Measurements from ENCODE around the gene SBF2. TPM values are rescaled to one million over a fixed set of nuclear protein-coding genes. Genes with fewer than 3 reads are reported as not detected.

Gene SBF2
- total and polyA plus RNA-seq, 4 donors = 50.3 to 74.2 (median 61.3) TPM

DNA sequence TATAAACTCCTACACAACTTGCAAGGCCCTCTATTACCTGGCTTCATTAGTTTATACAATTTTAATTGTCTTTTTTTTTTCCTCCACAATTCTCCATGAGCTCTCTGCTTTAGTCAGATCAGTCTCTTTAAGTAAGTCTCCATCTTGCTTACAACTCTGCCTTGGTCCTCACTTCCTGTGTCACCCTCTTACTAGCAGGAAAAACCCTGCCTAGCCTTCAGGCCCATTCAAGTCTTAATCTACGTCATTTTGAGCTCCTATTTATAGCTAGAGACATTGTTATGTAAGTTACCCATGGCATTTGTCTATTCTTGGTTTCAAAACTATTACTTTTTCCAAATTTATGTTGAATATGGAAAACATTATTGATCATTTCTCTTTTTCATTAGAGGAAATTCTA, 177.4 kb downstream of the SBF2 start:
- no CpG with 5 or more reads among the region's 1 CpG for WGBS (ENCODE audit: insufficient coverage)
- no peaks in the 10 kb centered on the region for H3K27me3 ChIP-seq (ENCODE audit: control insufficient read depth, insufficient read depth, low read length)
- no peak for DNase-seq (ENCODE audit: low read depth in 4 of 6, low spot score in 6 of 6)

DNA sequence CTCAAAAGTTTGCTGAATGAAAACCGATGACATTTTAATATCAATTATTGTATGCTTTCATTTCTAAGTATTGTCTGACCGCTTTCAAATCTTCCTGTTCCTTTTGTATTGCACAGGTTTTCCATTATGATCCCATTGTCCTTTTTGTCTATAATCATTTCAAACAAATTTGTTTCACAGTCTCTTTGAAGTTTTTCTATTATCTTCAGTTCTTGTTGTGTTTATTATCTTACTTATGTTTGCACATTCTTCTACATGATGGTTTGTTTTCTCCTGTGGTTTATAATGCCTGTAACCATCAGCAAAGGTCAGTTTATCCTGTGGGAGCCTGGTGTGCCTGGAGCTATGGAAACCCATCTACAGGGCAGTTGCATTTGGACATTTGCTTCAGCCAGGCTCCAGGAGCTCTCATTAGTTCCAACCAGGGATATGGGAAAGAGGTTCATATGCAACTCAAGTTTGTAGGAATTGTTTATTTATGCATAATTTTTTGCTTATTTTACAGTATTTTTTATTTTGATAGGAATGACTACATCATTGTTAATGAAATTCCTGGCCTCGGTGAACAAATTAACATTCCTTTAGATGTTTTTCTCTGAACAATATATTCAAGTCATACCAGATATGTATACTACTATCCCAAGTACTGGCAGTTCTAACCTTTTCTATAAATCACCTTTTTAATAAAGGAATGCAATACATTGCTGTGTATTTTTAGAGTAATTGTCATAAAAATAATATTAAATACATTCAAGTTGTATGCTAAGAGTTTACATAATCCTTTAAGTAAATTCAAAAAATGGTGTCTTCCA, 179.2 kb downstream of the SBF2 start:
- no peak for DNase-seq (ENCODE audit: low read depth in 4 of 6, low spot score in 6 of 6)
- peaks cover 2% of the 10 kb centered on the region for H3K9me3 ChIP-seq (ENCODE audit: control insufficient read depth, insufficient read depth, low read length)
- no peak overlapping the region for H3K4me3 ChIP-seq (ENCODE audit: low read depth, low read length)
- no peak overlapping the region for H3K27ac ChIP-seq (ENCODE audit: low read depth, low read length)
- no CpG with 5 or more reads among the region's 3 CpGs for WGBS (ENCODE audit: insufficient coverage)
- H3K4me1 ChIP-seq (ENCODE audit: control insufficient read depth, insufficient read depth, low read length) = no peaks in the 10 kb centered on the region
- no peaks in the 10 kb centered on the region for H3K36me3 ChIP-seq (ENCODE audit: control insufficient read depth, insufficient read depth, low read length)
- no peaks in the 10 kb centered on the region for H3K27me3 ChIP-seq (ENCODE audit: control insufficient read depth, insufficient read depth, low read length)

More for the DNA sequence above, 177.4 kb downstream of the SBF2 start:
- Histone ChIP-seq H3K4me3 (ENCODE audit: low read depth, low read length) (no peak overlapping the region), H3K36me3 (ENCODE audit: control insufficient read depth, insufficient read depth, low read length) (no peaks in the 10 kb centered on the region), H3K9me3 (ENCODE audit: control insufficient read depth, insufficient read depth, low read length) (peaks cover 2% of the 10 kb centered on the region), H3K27ac (ENCODE audit: low read depth, low read length) (no peak overlapping the region), H3K4me1 (ENCODE audit: control insufficient read depth, insufficient read depth, low read length) (no peaks in the 10 kb centered on the region)

- DNase-seq (ENCODE audit: low read depth in 4 of 6, low spot score in 6 of 6) = no peak
- H3K27me3 ChIP-seq (ENCODE audit: control insufficient read depth, insufficient read depth, low read length) = no peaks in the 10 kb centered on the region
- H3K9me3 ChIP-seq (ENCODE audit: control insufficient read depth, insufficient read depth, low read length) = peaks cover 2% of the 10 kb centered on the region
- H3K4me1 ChIP-seq (ENCODE audit: control insufficient read depth, insufficient read depth, low read length) = no peaks in the 10 kb centered on the region
- H3K27ac ChIP-seq (ENCODE audit: low read depth, low read length) = no peak overlapping the region
- H3K36me3 ChIP-seq (ENCODE audit: control insufficient read depth, insufficient read depth, low read length) = no peaks in the 10 kb centered on the region
- no peak overlapping the region for H3K4me3 ChIP-seq (ENCODE audit: low read depth, low read length)
Measured at GRCh38 chr11:10113852-10114251, 180.2 kb downstream of the SBF2 start.

DNA sequence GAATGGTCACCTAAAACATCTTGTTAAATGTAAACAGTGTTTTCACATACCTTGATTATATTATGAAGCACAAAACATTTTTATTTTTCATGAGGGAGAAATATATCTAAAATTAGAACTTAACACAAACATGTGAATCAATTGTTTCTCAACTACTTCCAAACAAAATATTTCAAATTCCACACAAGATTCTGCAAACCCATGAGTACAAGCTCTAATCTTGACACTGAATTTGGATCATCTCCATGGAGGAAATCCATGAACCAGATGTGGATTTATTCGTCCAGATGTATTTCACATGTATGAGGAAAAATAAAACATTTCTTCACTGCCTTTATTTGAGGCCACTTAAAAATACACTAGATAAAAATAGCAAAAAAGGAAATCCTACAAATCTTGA, 184.2 kb downstream of the SBF2 start:
- no CpG with 5 or more reads among the region's 1 CpG for WGBS (ENCODE audit: insufficient coverage)
- H3K4me3 ChIP-seq (ENCODE audit: low read depth, low read length) = no peak overlapping the region
- H3K27me3 ChIP-seq (ENCODE audit: control insufficient read depth, insufficient read depth, low read length) = no peaks in the 10 kb centered on the region
- H3K27ac ChIP-seq (ENCODE audit: low read depth, low read length) = no peak overlapping the region
- H3K4me1 ChIP-seq (ENCODE audit: control insufficient read depth, insufficient read depth, low read length) = no peaks in the 10 kb centered on the region
- H3K36me3 ChIP-seq (ENCODE audit: control insufficient read depth, insufficient read depth, low read length) = no peaks in the 10 kb centered on the region
- peak in 1 of 6 donors; percentile 28 for DNase-seq (ENCODE audit: low read depth in 4 of 6, low spot score in 6 of 6)
- peaks cover 2% of the 10 kb centered on the region for H3K9me3 ChIP-seq (ENCODE audit: control insufficient read depth, insufficient read depth, low read length)

DNA sequence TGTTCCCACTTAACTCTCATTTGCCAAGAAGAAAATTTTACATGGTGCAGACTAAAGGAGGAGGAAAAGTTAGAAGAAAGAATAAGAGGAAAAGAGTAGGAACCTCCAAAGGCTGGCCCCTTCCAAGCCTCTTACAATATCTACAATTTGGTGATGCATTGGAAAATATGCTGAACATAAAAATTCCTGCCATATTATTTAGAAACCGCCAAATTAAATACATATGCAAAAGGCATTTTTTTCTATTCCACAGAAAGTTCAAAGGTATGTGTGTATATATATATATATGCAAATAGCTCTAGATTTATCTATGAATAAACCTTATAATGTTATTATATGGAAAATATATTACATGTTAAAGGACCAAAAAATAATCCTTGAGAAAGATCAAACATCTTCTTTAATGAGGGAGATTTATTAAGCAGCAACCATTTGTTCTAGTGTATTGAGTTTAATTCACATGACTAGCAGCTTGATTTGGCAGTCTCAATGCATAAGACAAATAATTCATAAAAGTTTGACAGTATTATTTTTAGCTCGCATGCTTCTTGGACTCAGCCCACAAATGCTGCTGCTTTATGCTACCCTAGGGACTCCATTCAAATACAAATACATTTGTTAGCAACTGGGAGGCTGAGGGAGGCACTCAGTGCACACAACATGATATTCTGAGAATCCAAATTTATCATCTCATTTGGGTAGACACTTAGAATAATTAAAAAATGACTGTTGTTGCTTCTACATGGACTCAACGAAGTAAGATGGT, 184.9 kb downstream of the SBF2 start:
- Histone ChIP-seq H3K9me3 (ENCODE audit: control insufficient read depth, insufficient read depth, low read length) (peaks cover 2% of the 10 kb centered on the region), H3K4me1 (ENCODE audit: control insufficient read depth, insufficient read depth, low read length) (no peaks in the 10 kb centered on the region), H3K4me3 (ENCODE audit: low read depth, low read length) (no peak overlapping the region), H3K27me3 (ENCODE audit: control insufficient read depth, insufficient read depth, low read length) (no peaks in the 10 kb centered on the region), H3K36me3 (ENCODE audit: control insufficient read depth, insufficient read depth, low read length) (no peaks in the 10 kb centered on the region), H3K27ac (ENCODE audit: low read depth, low read length) (no peak overlapping the region)
- no CpG with 5 or more reads among the region's 3 CpGs for WGBS (ENCODE audit: insufficient coverage)
- peak in 2 of 6 donors; percentile 58 to 77 for DNase-seq (ENCODE audit: low read depth in 4 of 6, low spot score in 6 of 6)

- 92% methylated on average over 2 of the region's 2 CpGs for WGBS (ENCODE audit: insufficient coverage)
Measured at GRCh38 chr11:10107497-10107896, 186.5 kb downstream of the SBF2 start.

DNA sequence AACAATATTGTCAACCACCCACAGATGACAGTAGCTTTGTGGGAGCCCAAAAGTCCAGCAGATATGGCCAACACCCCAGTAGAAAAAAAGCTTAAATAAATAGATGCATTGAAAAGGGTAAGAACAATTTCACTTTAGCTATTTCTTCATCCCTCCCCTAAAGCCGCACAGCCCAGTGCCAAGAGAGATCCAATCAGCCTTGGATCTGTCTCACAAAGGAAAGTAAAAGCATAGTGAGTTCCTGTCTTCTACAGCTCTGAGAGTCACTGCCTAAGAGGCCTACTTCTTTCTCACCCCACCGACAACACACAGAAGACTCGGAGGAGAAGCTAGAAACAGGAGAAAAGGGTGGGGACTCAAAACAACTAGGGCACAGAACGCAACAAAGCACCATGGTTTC, 196.4 kb downstream of the SBF2 start:
- Histone ChIP-seq H3K27me3 (ENCODE audit: control insufficient read depth, insufficient read depth, low read length) (no peaks in the 10 kb centered on the region), H3K4me1 (ENCODE audit: control insufficient read depth, insufficient read depth, low read length) (no peaks in the 10 kb centered on the region), H3K9me3 (ENCODE audit: control insufficient read depth, insufficient read depth, low read length) (peaks cover 16% of the 10 kb centered on the region), H3K27ac (ENCODE audit: low read depth, low read length) (no peak overlapping the region), H3K36me3 (ENCODE audit: control insufficient read depth, insufficient read depth, low read length) (peaks cover 2% of the 10 kb centered on the region), H3K4me3 (ENCODE audit: low read depth, low read length) (no peak overlapping the region)
- WGBS (ENCODE audit: insufficient coverage) = 100% methylated on average over 2 of the region's 4 CpGs
- no peak for DNase-seq (ENCODE audit: low read depth in 4 of 6, low spot score in 6 of 6)

More at GRCh38 chr11:10107497-10107896, 186.5 kb downstream of the SBF2 start:
- H3K9me3 ChIP-seq (ENCODE audit: control insufficient read depth, insufficient read depth, low read length) = peaks cover under 1% of the 10 kb centered on the region
- no peak overlapping the region for H3K4me3 ChIP-seq (ENCODE audit: low read depth, low read length)
- H3K27ac ChIP-seq (ENCODE audit: low read depth, low read length) = no peak overlapping the region
- H3K4me1 ChIP-seq (ENCODE audit: control insufficient read depth, insufficient read depth, low read length) = no peaks in the 10 kb centered on the region
- H3K27me3 ChIP-seq (ENCODE audit: control insufficient read depth, insufficient read depth, low read length) = no peaks in the 10 kb centered on the region
- peak in 1 of 6 donors; percentile 39 for DNase-seq (ENCODE audit: low read depth in 4 of 6, low spot score in 6 of 6)
- no peaks in the 10 kb centered on the region for H3K36me3 ChIP-seq (ENCODE audit: control insufficient read depth, insufficient read depth, low read length)

DNA sequence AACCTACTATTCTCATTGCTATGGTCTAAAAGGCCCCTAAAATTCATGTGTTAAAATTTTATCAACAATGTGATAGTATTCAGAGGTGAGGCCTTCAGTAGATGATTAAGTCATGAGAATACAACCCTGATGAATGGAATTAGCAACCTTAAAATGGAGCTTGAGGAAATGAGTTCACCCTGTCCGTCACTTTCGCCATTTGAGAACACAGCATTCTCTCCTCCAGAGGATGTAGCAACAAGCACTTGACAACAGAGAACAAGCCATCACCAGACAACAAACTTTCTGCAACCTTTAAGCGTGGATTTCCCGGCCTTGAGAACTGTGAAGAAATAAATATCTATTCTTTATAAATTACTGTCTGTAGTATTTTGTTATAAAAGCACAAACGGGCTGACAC, 197.0 kb downstream of the SBF2 start:
- Histone ChIP-seq H3K36me3 (ENCODE audit: control insufficient read depth, insufficient read depth, low read length) (peaks cover 2% of the 10 kb centered on the region), H3K4me3 (ENCODE audit: low read depth, low read length) (no peak overlapping the region), H3K9me3 (ENCODE audit: control insufficient read depth, insufficient read depth, low read length) (peaks cover 16% of the 10 kb centered on the region), H3K27ac (ENCODE audit: low read depth, low read length) (no peak overlapping the region), H3K27me3 (ENCODE audit: control insufficient read depth, insufficient read depth, low read length) (no peaks in the 10 kb centered on the region), H3K4me1 (ENCODE audit: control insufficient read depth, insufficient read depth, low read length) (no peaks in the 10 kb centered on the region)
- DNase-seq (ENCODE audit: low read depth in 4 of 6, low spot score in 6 of 6) = no peak
- no CpG with 5 or more reads among the region's 5 CpGs for WGBS (ENCODE audit: insufficient coverage)

DNA sequence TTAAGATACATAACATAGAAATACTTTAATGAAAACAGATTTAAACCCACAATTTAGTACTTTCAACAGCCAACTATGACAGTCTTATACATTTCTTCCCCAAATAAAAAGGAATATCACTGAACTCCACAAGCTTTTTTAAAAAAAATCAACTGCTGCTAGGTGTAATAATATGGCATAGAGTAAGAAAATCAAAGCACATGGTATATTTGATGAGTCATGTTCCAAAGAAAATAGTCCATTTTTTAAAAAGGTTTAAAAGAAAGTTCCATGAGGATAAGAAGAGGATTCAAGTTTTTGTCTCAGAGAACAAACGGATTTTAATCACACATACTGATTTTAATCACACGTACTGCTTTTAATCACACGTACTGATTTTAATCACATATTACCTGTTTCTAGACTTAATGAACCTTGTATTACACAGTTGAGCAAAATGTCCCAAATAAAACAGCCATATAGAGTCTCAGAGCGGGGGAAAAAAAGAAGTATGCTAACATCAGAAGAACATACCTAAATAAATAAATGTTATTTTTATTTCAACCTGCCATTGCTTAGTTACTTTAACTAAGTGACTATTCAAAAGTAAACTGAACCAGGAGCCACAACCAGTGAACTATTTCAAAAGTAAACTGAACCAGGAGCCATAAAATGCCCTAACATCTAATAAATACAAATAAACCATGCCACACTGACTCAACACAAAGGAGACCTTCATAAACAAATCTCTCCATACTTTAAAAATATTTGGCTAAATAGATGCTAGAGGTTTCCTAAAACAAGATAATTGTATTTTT, 198.4 kb downstream of the SBF2 start:
- H3K9me3 ChIP-seq (ENCODE audit: control insufficient read depth, insufficient read depth, low read length) = peaks cover 16% of the 10 kb centered on the region
- no peaks in the 10 kb centered on the region for H3K27me3 ChIP-seq (ENCODE audit: control insufficient read depth, insufficient read depth, low read length)
- DNase-seq (ENCODE audit: low read depth in 4 of 6, low spot score in 6 of 6) = no peak
- no peaks in the 10 kb centered on the region for H3K4me1 ChIP-seq (ENCODE audit: control insufficient read depth, insufficient read depth, low read length)
- 85% methylated on average over 2 of the region's 4 CpGs for WGBS (ENCODE audit: insufficient coverage)
- peaks cover 2% of the 10 kb centered on the region for H3K36me3 ChIP-seq (ENCODE audit: control insufficient read depth, insufficient read depth, low read length)
- no peak overlapping the region for H3K4me3 ChIP-seq (ENCODE audit: low read depth, low read length)
- no peak overlapping the region for H3K27ac ChIP-seq (ENCODE audit: low read depth, low read length)

All from spinal cord (tissue), 10 donors.